Activated CD4-positive, alpha-beta T cell treated with anti-CD3 and anti-CD28 coated beads for 36 hours (primary cell): ENCODE data around the gene UTP18. TPM values are rescaled to one million over a fixed set of nuclear protein-coding genes. Genes with fewer than 3 reads are reported as not detected.

ENCODE experiments used
- ATAC-seq: fragments of 200-7000 bp; cut with Tn5 transposase; one replicate; pipeline ENCODE4 v1.10.0; 2021; ENCODE audit warnings: mild to moderate bottlenecking, moderate library complexity
- CTCF ChIA-PET: fragments of 350-600 bp; sonication (Branson Sonifier 250); formaldehyde crosslinking; loops from one replicate; lab custom pipeline; 2021; ENCODE audit warnings: antibody characterized with exemption; lab: Charles Lee
- POLR2A ChIA-PET: fragments of 350-600 bp; sonication (Branson Sonifier 250); formaldehyde crosslinking; loops from one replicate; lab custom pipeline; 2021; ENCODE audit warnings: antibody characterized with exemption, inconsistent platforms; lab: Charles Lee
- DNase-seq: peaks from one replicate; pipeline ENCODE4 v3.0.0-alpha.2; 2020
- H3K27ac Mint-ChIP-seq: one replicate; pipeline ENCODE4 v1.8.0; 2021; ENCODE audit warnings: mixed read lengths
- H3K27me3 Mint-ChIP-seq: one replicate; pipeline ENCODE4 v1.8.0; 2021; ENCODE audit warnings: mixed read lengths
- H3K36me3 Mint-ChIP-seq: one replicate; pipeline ENCODE4 v1.8.0; 2021; ENCODE audit warnings: low read depth, mixed read lengths
- H3K4me1 Mint-ChIP-seq: one replicate; pipeline ENCODE4 v1.8.0; 2021; ENCODE audit warnings: mixed read lengths
- H3K4me3 Mint-ChIP-seq: one replicate; pipeline ENCODE4 v1.8.0; 2021; ENCODE audit warnings: mild to moderate bottlenecking, moderate library complexity, mixed read lengths
- H3K9me3 Mint-ChIP-seq: one replicate; pipeline ENCODE4 v1.8.0; 2021; ENCODE audit warnings: low read depth, mixed read lengths
- intact Hi-C, 2 experiments: fragments of 100-400 bp; cut with DNase I in 1 of 2; cut with micrococcal nuclease in 1 of 2; formaldehyde crosslinking; loops; one replicate each; pipeline versions ENCODE4 v1.14.2 to v1.15.1; 2022 to 2024; cut with DNase I, micrococcal nuclease
- total RNA-seq, 2 experiments: library from RNA; stranded (reverse); gene quantifications; one replicate each; pipeline ENCODE4 v1.2.3, GENCODE V29; 2021

UTP18 gene
- total RNA-seq, 2 experiments from 2014 or later, result 49.3 to 74.0 TPM

DNA sequence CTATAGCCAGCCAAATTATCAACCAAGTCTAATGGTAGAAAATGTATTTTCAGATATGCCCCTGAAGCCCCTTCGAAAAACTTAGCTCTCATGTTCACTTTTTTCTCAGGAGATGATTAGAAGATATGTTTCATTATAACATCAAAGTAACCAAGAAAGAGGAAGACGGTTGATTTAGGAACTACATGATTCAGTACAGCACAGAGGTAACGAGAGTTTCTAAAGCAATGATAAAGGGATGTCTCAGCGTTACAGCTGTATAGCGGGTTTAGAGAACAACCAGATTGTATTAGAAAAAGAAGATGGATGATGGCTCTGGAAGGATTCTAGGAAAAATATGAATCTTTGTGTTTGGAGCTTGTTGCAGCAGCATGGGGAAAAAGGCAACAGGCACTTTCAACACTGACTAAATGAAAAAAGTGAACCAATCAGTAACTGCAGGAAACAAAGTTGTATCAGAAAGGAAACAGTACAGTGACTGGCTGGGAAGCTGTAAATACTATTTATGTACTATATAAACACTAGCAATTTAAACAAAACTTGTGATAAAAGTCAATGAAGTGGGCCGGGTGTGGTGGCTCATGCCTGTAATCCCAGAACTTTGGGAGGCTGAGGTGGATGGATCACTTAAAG, 22.0 kb upstream of the UTP18 start:
- Mint-ChIP-seq H3K27ac (no peak overlapping the region), H3K27me3 (no peaks in the 10 kb centered on the region), H3K9me3 (no peaks in the 10 kb centered on the region), H3K4me3 (peak overlapping the region; percentile 7), H3K36me3 (peaks cover 5% of the 10 kb centered on the region), H3K4me1 (peaks cover 30% of the 10 kb centered on the region)
- CTCF ChIA-PET, result interaction anchor here (0.6 to 0.7 kb wide), 2 partner anchors 23 to 147 kb away, joined by 3 read pairs; no protein-coding TSS in a partner anchor
- intact Hi-C loops, result no loop called here
- POLR2A ChIA-PET, result no interaction called here
- ATAC-seq (peak; percentile 97), DNase-seq (no peak)

DNA sequence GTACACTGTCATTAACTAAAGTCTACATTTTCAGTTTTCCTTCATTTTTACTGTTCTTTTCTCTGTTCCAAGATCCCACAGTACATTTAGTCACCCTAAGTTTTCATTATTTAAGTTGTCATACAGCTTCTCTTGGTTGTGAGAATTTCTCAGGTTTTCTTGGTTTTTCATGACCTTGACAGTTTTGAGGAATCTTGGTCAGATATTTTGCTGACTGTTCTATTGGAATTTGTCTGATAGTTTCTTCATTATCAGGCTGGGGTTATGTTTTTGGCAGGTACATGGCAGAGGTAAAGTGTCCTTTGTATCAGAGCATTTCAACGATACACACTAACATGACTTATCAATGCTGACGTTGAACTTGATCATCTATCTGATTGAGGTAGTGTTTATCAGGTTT, 20.1 kb upstream of the UTP18 start:
- intact Hi-C loops, result no loop called here
- H3K27ac Mint-ChIP-seq, result no peak overlapping the region
- no peaks in the 10 kb centered on the region for H3K27me3 Mint-ChIP-seq
- ATAC-seq (no peak), DNase-seq (no peak)
- POLR2A ChIA-PET, result no interaction called here
- H3K9me3 Mint-ChIP-seq, result no peaks in the 10 kb centered on the region
- H3K4me3 Mint-ChIP-seq, result no peak overlapping the region
- peaks cover 6% of the 10 kb centered on the region for H3K36me3 Mint-ChIP-seq
- CTCF ChIA-PET, result interaction anchor here (1.1 kb wide), 1 partner anchor 114 kb away, joined by 3 read pairs; no protein-coding TSS in a partner anchor
- H3K4me1 Mint-ChIP-seq, result peaks cover 29% of the 10 kb centered on the region

DNA sequence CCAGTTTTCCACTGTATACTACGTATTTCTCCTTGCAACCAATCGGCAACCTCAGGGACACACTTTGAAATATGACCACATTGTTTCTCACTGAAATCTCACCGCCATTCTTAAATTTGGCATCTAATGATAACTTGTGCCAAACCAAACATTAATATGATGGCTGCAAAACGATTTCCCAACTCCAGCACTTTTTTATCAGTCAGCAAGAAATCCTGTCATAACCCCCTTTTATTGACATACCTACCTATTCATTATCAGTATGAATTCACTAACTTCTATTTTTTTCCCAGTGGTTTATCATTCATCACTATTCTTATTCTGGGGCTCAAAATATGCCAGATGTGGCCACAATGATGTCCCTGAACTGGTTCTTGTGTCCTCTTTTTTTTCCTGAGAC, 16.3 kb upstream of the UTP18 start:
- Mint-ChIP-seq H3K9me3 (no peaks in the 10 kb centered on the region), H3K4me3 (no peak overlapping the region), H3K27me3 (no peaks in the 10 kb centered on the region), H3K27ac (no peak overlapping the region), H3K4me1 (peaks cover 10% of the 10 kb centered on the region), H3K36me3 (peaks cover 4% of the 10 kb centered on the region)
- intact Hi-C loops, result no loop called here
- no peak for ATAC-seq
- no peak for DNase-seq
- CTCF ChIA-PET, result no interaction called here
- POLR2A ChIA-PET, result no interaction called here

DNA sequence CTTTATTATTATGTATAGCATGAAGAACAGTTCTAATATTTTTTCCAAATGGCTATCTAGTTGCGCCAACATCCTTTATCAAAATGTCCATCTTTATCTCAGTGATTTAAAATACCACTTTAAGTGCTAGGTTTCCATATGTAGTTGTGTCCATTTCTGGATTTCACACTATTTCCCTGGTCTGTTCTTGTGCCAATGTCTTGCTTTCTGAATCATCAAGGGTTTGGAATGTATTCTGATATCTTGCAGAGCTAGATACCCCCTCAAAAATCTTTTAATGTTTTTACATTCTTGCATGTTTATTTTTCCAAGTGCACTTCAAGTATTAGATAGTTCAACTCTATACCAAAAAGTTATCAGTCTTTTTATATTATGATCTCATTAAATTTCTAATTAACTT, 14.8 kb upstream of the UTP18 start:
- CTCF ChIA-PET, result interaction anchor here (0.7 kb wide), 1 partner anchor 66 kb away, joined by 3 read pairs; no protein-coding TSS in a partner anchor
- Mint-ChIP-seq H3K27me3 (no peaks in the 10 kb centered on the region), H3K9me3 (no peaks in the 10 kb centered on the region), H3K27ac (no peak overlapping the region), H3K4me1 (peaks cover 5% of the 10 kb centered on the region), H3K4me3 (no peak overlapping the region), H3K36me3 (peaks cover 8% of the 10 kb centered on the region)
- POLR2A ChIA-PET, result no interaction called here
- intact Hi-C loops, result no loop called here
- DNase-seq, result no peak
- no peak for ATAC-seq

DNA sequence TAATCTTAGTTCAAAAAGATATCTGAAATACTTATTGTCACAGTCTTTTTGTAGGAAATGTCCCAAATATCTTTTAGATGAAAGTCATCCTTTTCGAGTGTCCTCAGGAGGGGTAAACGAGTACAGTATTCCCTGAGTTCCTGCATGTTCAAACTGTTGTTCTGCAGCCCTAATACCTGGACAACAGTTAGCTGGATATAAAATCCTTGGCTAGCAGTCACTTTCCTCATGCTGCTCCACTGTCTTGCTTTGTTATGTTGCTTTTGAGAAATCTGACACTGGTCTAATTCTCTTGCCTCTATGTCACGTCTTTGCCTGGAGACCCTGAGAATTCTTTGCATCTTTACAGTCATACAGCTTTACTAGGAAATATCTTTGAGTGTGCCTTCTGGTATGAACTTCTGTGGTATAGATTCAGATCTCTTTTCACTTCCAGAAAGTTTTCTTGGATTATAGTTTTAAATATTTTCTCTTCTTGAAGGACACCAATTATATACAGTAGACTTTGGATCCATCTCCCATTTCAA, 10.0 kb upstream of the UTP18 start:
- ATAC-seq (no peak), DNase-seq (no peak)
- Mint-ChIP-seq H3K4me1 (peaks cover 24% of the 10 kb centered on the region), H3K36me3 (peaks cover 27% of the 10 kb centered on the region), H3K4me3 (no peak overlapping the region), H3K27me3 (no peaks in the 10 kb centered on the region), H3K27ac (no peak overlapping the region), H3K9me3 (no peaks in the 10 kb centered on the region)
- ChIA-PET CTCF (no interaction called here), POLR2A (no interaction called here)
- intact Hi-C loops, result no loop called here

DNA sequence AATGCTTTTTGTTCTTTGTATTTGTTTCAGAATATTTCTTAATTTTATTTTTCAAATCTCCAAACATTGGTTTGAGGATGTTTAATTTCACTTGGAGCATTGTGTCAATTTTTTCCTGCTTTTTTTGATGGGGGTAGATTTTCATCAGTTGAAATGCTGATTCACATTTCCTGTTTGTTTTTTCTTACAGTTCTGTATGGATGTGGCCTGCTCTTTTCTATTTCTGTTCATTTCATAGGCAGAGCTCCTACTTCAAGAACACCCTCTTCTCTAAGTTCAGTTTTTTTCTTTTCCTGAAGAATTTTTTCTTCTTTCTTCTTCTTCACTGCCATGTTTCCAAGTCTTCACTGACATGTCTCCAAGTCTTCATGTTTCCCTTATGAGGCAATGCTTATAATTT, 9.3 kb upstream of the UTP18 start:
- ChIA-PET POLR2A (no interaction called here), CTCF (no interaction called here)
- peaks cover 29% of the 10 kb centered on the region for H3K36me3 Mint-ChIP-seq
- no peak for DNase-seq
- H3K27me3 Mint-ChIP-seq, result no peaks in the 10 kb centered on the region
- intact Hi-C loops, result no loop called here
- H3K4me1 Mint-ChIP-seq, result peaks cover 27% of the 10 kb centered on the region
- ATAC-seq, result no peak
- H3K9me3 Mint-ChIP-seq, result no peaks in the 10 kb centered on the region
- H3K4me3 Mint-ChIP-seq, result no peak overlapping the region
- H3K27ac Mint-ChIP-seq, result peak overlapping the region; percentile 13

DNA sequence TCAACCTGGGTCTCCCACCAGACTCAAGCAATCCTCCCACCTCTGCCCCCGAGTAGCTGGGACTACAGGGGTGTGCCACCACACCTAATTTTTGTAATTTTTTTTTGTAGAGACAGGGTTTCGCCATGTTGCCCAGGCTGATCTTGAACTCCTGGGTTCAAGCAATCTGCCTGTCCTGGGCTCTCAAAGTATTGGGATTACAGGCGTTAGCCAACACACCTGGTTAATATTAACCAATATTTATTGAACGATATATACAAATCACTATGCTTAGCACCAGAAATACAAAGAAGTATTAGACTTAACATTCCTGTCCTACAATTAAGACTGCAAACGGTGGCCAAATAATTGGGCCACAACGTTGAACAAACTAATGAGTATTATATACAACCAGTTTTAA, 4.7 kb upstream of the UTP18 start:
- intact Hi-C loops, result no loop called here
- Mint-ChIP-seq H3K9me3 (no peaks in the 10 kb centered on the region), H3K4me3 (no peak overlapping the region), H3K27me3 (no peaks in the 10 kb centered on the region), H3K4me1 (peaks cover 55% of the 10 kb centered on the region), H3K36me3 (peaks cover 43% of the 10 kb centered on the region), H3K27ac (no peak overlapping the region)
- ChIA-PET CTCF (interaction anchor here (0.6 to 0.8 kb wide), 2 partner anchors 56 to 149 kb away, joined by 3 to 4 read pairs; no protein-coding TSS in a partner anchor), POLR2A (no interaction called here)
- no peak for DNase-seq
- ATAC-seq, result no peak

DNA sequence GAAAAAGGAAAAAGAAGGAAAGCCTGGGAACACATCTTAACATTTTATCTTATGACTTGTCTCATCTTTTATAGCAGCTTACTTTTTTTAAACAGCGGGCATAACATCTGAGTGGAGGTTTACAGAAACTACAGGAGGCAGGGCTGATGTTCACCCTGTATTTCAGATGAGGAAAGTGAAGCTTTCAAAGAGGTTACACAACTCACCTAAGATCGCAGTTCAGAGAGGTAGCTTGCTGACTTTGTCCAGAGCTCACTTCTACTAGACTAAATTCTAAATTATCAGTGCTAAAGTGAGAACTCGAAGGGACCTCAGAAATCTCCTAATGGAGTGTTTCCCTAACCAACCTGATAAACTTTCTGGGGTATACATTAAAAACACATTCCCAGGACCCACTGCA, 4.2 kb upstream of the UTP18 start:
- intact Hi-C loops, result no loop called here
- CTCF ChIA-PET, result interaction anchor here (0.8 to 0.9 kb wide), 2 partner anchors 56 to 256 kb away, joined by 3 read pairs; no protein-coding TSS in a partner anchor
- peaks cover 40% of the 10 kb centered on the region for H3K36me3 Mint-ChIP-seq
- ATAC-seq (no peak), DNase-seq (no peak)
- POLR2A ChIA-PET, result no interaction called here
- H3K27me3 Mint-ChIP-seq, result no peaks in the 10 kb centered on the region
- H3K4me1 Mint-ChIP-seq, result peaks cover 52% of the 10 kb centered on the region
- no peak overlapping the region for H3K27ac Mint-ChIP-seq
- no peak overlapping the region for H3K4me3 Mint-ChIP-seq
- no peaks in the 10 kb centered on the region for H3K9me3 Mint-ChIP-seq

DNA sequence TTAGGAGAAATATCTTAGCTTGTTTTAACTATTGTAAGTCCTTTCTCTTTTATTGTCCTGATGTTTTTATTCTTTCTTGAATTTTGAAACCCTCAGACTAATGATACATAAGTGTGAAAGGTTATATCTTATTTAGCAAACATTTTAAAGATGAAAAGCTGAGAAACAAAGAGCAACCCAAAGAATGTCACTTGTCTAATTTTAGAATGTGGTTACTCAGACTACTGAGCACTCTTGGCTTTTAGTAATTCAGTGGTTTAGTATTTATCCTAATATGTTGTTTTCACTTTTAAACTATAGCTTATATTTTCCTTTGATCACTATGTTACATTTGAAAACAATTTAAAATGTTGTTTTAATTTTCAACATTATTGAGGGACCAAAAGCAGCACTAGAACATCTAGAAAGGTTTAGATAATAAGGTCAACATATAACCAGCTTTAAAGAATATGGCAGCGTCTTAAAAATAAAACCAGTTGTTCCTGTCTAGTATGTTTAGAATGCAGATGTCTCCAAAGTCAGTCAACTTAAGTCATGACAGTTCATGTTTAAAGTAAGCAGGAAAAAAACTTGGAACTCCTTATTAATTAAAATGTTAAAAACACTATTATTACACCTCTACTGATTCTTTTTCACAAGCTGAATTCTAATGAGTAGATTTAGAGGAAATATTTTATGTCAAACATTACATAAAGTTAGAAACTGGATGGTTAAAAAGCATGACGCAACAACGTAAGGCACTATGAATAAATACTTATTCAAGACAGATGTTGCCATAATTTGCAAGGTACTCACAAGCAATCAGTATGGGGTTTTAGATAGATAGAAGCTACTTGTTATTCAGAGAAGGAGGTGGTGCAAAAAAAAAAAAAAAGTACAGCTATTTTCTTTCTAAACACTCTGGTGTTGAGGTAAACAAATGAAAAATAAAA, 2.9 kb upstream of the UTP18 start:
- no peaks in the 10 kb centered on the region for H3K9me3 Mint-ChIP-seq
- H3K4me1 Mint-ChIP-seq, result peaks cover 59% of the 10 kb centered on the region
- peak overlapping the region; percentile 84 for H3K4me3 Mint-ChIP-seq
- H3K36me3 Mint-ChIP-seq, result peaks cover 38% of the 10 kb centered on the region
- ChIA-PET CTCF (interaction anchor here (0.7 to 1.2 kb wide), 4 partner anchors 9 to 95 kb away, joined by 3 to 5 read pairs (median 3); no protein-coding TSS in a partner anchor), POLR2A (no interaction called here)
- ATAC-seq (no peak), DNase-seq (no peak)
- intact Hi-C loops, result no loop called here
- H3K27ac Mint-ChIP-seq, result no peak overlapping the region
- H3K27me3 Mint-ChIP-seq, result no peaks in the 10 kb centered on the region

DNA sequence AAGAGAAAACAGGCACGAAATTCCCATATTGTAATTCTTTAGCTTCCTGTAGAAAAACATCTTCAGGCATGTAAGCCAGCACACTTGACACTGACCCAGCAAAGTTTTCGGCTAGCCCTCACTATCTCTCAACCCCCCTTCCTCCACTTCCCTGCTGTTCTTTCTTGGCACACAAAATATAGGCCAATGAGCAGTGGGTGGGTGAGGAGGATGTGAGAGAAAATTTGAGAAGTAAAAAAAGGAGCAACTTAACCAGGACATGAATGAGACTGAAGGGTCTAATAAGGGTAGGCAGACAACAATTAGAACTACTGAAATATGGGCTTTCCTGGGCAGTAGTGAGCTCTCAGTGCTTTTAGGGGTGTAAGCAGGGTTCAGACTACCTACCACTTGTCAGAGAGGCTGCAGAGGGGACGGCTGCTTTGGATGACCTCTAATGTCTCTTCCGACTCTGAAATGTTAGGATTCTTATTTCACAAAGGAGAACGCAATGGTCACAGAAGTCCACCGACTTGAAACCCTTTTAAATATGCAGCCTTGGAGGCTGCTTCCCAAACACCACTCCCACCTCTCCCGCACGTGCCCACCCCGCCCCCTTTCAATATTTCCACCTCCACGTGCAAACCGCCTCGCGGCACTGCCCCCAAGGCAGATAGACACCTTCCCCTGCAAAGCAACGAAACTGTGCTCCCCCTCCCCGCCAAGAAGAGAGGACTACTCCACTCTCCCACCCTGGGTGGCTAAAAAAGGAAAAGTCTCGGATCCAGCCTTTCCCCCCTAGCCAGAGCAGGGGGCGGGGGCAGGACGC, 1.4 kb upstream of the UTP18 start:
- intact Hi-C loops, result no loop called here
- Mint-ChIP-seq H3K27ac (peak overlapping the region; percentile 8), H3K4me3 (peak overlapping the region; percentile 84), H3K4me1 (peaks cover 65% of the 10 kb centered on the region), H3K36me3 (peaks cover 45% of the 10 kb centered on the region), H3K9me3 (no peaks in the 10 kb centered on the region), H3K27me3 (no peaks in the 10 kb centered on the region)
- ChIA-PET CTCF (interaction anchor here (0.6 kb wide), 1 partner anchor 1868 kb away, joined by 3 read pairs; no protein-coding TSS in a partner anchor), POLR2A (no interaction called here)
- peak; percentile 42 for DNase-seq
- ATAC-seq, result no peak
